SK-N-SH treated with all-trans-retinoic acid at 6 μM for 48 hours (cell line): ENCODE measurements around the gene CDH22.

Experiments used
- ATAC-seq: fragments of 200-7000 bp; cut with Tn5 transposase; 3 replicates; pipeline ENCODE4 v1.9.1; 2020; ENCODE audit warnings: mild to moderate bottlenecking, moderate library complexity
- ARNTL ChIP-seq: fragments of 450-650 bp; formaldehyde crosslinking; IDR thresholded peaks from 2 replicates; pipeline ENCODE4 v1.5.0; 2020; ENCODE audit warnings: low read depth, mild to moderate bottlenecking, moderate library complexity, borderline replicate concordance
- BACH2 ChIP-seq: fragments of 250-450 bp; sonication (Bioruptor Pico); IDR thresholded peaks from 2 replicates; pipeline ENCODE4 v1.9.0; 2021; ENCODE audit warnings: mild to moderate bottlenecking, borderline replicate concordance
- CSDC2 ChIP-seq: fragments of 250-450 bp; sonication (Bioruptor Pico); IDR thresholded peaks from 2 replicates; pipeline ENCODE4 v1.5.0; 2020; ENCODE audit warnings: mild to moderate bottlenecking, moderate library complexity
- ESRRG ChIP-seq: fragments of 250-450 bp; sonication (Bioruptor Pico); IDR thresholded peaks from 2 replicates; pipeline ENCODE4 v1.6.1; 2021; ENCODE audit warnings: mild to moderate bottlenecking
- GLIS3 ChIP-seq: fragments of 250-450 bp; sonication (Bioruptor Pico); IDR thresholded peaks from 2 replicates; pipeline ENCODE4 v1.5.0; 2020; ENCODE audit warnings: mild to moderate bottlenecking, moderate library complexity
- ISL1 ChIP-seq: fragments of 250-450 bp; sonication (Bioruptor Pico); IDR thresholded peaks from 2 replicates; pipeline ENCODE4 v2.1.2; 2022; ENCODE audit warnings: mild to moderate bottlenecking, moderate library complexity
- OSR1 ChIP-seq: fragments of 250-450 bp; sonication (Bioruptor Pico); IDR thresholded peaks from 2 replicates; pipeline ENCODE4 v1.8.0; 2022; ENCODE audit warnings: moderate library complexity, mild to moderate bottlenecking, inconsistent platforms
- RARB ChIP-seq: fragments of 250-450 bp; sonication (Bioruptor Pico); IDR thresholded peaks from 2 replicates; pipeline ENCODE4 v1.8.0; 2021; ENCODE audit warnings: mild to moderate bottlenecking, moderate library complexity
- SNAI2 ChIP-seq: fragments of 250-450 bp; sonication (Bioruptor Pico); IDR thresholded peaks from 2 replicates; pipeline ENCODE4 v1.5.0; 2020; ENCODE audit warnings: mild to moderate bottlenecking, moderate library complexity
- TCF4 ChIP-seq: fragments of 250-450 bp; sonication (Bioruptor Pico); IDR thresholded peaks from 2 replicates; pipeline ENCODE4 v1.8.0; 2021; ENCODE audit warnings: mild to moderate bottlenecking, moderate library complexity, borderline replicate concordance
- TOX ChIP-seq: fragments of 250-450 bp; sonication (Bioruptor Pico); IDR thresholded peaks from 2 replicates; pipeline ENCODE4 v1.8.0; 2021; ENCODE audit warnings: mild to moderate bottlenecking, moderate library complexity, borderline replicate concordance
- ZC3H10 ChIP-seq: fragments of 250-450 bp; sonication (Bioruptor Pico); IDR thresholded peaks from 2 replicates; pipeline ENCODE4 v1.5.1; 2021; ENCODE audit warnings: mild to moderate bottlenecking, moderate library complexity
- ZFP30 ChIP-seq: fragments of 450-650 bp; formaldehyde crosslinking; IDR thresholded peaks from 2 replicates; pipeline ENCODE4 v1.5.0; 2022; ENCODE audit warnings: mild to moderate bottlenecking, moderate library complexity
- ZNF565 ChIP-seq: fragments of 450-650 bp; formaldehyde crosslinking; conservative IDR thresholded peaks from 2 replicates; pipeline ENCODE4 v1.5.0; 2020; ENCODE audit warnings: low read depth, mild to moderate bottlenecking, moderate library complexity
- ZNF70 ChIP-seq: fragments of 450-650 bp; formaldehyde crosslinking; IDR thresholded peaks from 2 replicates; pipeline ENCODE4 v1.5.0; 2020; ENCODE audit warnings: mild to moderate bottlenecking, moderate library complexity
- ZNF8 ChIP-seq: fragments of 450-650 bp; formaldehyde crosslinking; IDR thresholded peaks from 2 replicates; pipeline ENCODE4 v1.5.0; 2020; ENCODE audit warnings: mild to moderate bottlenecking, moderate library complexity
- TF ChIP-seq, protein P1 (sequence below): fragments of 250-450 bp; sonication (Bioruptor Pico); IDR thresholded peaks from 2 replicates; pipeline ENCODE4 v1.8.0; 2020; ENCODE audit warnings: mild to moderate bottlenecking, moderate library complexity, borderline replicate concordance
- TF ChIP-seq, protein P2 (sequence below): fragments of 250-450 bp; sonication (Bioruptor Pico); IDR thresholded peaks from 2 replicates; pipeline ENCODE4 v1.5.1; 2020; ENCODE audit warnings: low read depth, mild to moderate bottlenecking, moderate library complexity
- TF ChIP-seq, protein P3 (sequence below): fragments of 250-450 bp; sonication (Bioruptor Pico); IDR thresholded peaks from 2 replicates; pipeline ENCODE4 v1.8.0; 2021; ENCODE audit warnings: low read depth, mild to moderate bottlenecking, moderate library complexity, borderline replicate concordance
- TF ChIP-seq, protein P4 (sequence below): fragments of 250-450 bp; sonication (Bioruptor Pico); IDR thresholded peaks from 2 replicates; pipeline ENCODE4 v1.5.1; 2021; ENCODE audit warnings: mild to moderate bottlenecking, moderate library complexity
- TF ChIP-seq, protein P5 (sequence below): fragments of 250-450 bp; sonication (Bioruptor Pico); IDR thresholded peaks from 2 replicates; pipeline ENCODE4 v1.5.0; 2020; ENCODE audit warnings: mild to moderate bottlenecking, moderate library complexity

Gene CDH22

DNA sequence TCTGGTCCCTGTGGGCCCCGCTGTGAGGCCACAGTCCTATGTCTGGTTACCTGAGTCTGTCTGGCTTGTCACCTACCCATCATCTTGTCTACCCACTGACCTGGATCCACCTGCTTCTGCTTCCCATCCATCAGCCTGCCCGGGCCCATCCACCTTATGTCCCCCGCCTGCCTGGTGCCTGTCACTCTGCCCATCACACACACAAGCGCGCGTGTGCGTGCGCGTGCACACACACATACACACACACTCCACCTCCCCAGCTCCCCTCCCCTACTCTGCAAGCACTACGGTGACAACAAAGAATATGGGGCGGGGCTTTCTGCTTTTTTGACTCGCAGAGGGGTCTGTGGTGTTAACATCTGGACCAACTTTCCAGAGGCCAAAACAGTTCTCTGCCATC, 8.0 kb downstream of the CDH22 start:
- TF ChIP-seq, protein P1, sequence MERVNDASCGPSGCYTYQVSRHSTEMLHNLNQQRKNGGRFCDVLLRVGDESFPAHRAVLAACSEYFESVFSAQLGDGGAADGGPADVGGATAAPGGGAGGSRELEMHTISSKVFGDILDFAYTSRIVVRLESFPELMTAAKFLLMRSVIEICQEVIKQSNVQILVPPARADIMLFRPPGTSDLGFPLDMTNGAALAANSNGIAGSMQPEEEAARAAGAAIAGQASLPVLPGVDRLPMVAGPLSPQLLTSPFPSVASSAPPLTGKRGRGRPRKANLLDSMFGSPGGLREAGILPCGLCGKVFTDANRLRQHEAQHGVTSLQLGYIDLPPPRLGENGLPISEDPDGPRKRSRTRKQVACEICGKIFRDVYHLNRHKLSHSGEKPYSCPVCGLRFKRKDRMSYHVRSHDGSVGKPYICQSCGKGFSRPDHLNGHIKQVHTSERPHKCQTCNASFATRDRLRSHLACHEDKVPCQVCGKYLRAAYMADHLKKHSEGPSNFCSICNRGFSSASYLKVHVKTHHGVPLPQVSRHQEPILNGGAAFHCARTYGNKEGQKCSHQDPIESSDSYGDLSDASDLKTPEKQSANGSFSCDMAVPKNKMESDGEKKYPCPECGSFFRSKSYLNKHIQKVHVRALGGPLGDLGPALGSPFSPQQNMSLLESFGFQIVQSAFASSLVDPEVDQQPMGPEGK (CRISPR knock-in tag) = no peak
- no peak for TF ChIP-seq ZFP30
- TF ChIP-seq, protein P2, sequence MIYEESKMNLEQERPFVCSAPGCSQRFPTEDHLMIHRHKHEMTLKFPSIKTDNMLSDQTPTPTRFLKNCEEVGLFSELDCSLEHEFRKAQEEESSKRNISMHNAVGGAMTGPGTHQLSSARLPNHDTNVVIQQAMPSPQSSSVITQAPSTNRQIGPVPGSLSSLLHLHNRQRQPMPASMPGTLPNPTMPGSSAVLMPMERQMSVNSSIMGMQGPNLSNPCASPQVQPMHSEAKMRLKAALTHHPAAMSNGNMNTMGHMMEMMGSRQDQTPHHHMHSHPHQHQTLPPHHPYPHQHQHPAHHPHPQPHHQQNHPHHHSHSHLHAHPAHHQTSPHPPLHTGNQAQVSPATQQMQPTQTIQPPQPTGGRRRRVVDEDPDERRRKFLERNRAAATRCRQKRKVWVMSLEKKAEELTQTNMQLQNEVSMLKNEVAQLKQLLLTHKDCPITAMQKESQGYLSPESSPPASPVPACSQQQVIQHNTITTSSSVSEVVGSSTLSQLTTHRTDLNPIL (CRISPR knock-in tag) = no peak
- no peak for TF ChIP-seq CSDC2 (CRISPR knock-in tag)
- TF ChIP-seq, protein P3, sequence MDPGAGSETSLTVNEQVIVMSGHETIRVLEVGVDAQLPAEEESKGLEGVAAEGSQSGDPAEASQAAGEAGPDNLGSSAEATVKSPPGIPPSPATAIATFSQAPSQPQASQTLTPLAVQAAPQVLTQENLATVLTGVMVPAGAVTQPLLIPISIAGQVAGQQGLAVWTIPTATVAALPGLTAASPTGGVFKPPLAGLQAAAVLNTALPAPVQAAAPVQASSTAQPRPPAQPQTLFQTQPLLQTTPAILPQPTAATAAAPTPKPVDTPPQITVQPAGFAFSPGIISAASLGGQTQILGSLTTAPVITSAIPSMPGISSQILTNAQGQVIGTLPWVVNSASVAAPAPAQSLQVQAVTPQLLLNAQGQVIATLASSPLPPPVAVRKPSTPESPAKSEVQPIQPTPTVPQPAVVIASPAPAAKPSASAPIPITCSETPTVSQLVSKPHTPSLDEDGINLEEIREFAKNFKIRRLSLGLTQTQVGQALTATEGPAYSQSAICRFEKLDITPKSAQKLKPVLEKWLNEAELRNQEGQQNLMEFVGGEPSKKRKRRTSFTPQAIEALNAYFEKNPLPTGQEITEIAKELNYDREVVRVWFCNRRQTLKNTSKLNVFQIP (CRISPR knock-in tag) = no peak
- TF ChIP-seq ARNTL (CRISPR knock-in tag) = no peak
- no peak for TF ChIP-seq ISL1 (CRISPR knock-in tag)
- no peak for TF ChIP-seq ZNF565 (CRISPR knock-in tag)
- TF ChIP-seq, protein P4, sequence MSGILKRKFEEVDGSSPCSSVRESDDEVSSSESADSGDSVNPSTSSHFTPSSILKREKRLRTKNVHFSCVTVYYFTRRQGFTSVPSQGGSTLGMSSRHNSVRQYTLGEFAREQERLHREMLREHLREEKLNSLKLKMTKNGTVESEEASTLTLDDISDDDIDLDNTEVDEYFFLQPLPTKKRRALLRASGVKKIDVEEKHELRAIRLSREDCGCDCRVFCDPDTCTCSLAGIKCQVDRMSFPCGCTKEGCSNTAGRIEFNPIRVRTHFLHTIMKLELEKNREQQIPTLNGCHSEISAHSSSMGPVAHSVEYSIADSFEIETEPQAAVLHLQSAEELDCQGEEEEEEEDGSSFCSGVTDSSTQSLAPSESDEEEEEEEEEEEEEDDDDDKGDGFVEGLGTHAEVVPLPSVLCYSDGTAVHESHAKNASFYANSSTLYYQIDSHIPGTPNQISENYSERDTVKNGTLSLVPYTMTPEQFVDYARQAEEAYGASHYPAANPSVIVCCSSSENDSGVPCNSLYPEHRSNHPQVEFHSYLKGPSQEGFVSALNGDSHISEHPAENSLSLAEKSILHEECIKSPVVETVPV (CRISPR knock-in tag) = no peak
- TF ChIP-seq ZNF70 (CRISPR knock-in tag) = no peak
- TF ChIP-seq GLIS3 (CRISPR knock-in tag) = no peak
- TF ChIP-seq ESRRG (CRISPR knock-in tag) = no peak
- TF ChIP-seq SNAI2 (CRISPR knock-in tag) = no peak
- TF ChIP-seq TCF4 (CRISPR knock-in tag) = no peak
- no peak for TF ChIP-seq ZC3H10 (CRISPR knock-in tag)

DNA sequence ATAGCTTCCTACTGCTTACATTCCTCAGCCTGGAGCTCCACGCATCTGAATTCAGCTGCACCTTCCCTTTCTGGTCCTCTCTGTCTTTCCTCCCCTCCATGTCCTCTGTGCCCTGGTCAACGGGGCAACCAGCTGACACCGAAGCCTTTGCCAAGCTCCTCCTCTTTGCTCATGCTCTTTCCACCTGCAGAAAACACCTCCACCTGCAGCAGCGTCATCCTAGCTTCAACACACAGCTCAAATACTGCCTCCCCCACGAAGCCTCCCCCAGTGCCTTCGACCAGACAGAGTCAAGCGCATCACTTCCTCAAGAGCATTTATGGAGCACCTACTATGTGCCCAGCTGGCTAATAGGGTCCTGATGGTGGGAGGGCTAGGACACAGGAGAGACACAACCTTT, 9.2 kb downstream of the CDH22 start:
- ATAC-seq = no peak
- TF ChIP-seq, protein P3 (CRISPR knock-in tag) = no peak
- TF ChIP-seq, all 23 proteins: peak for 0

More for the DNA sequence above, 8.0 kb downstream of the CDH22 start:
- no peak for ATAC-seq

DNA sequence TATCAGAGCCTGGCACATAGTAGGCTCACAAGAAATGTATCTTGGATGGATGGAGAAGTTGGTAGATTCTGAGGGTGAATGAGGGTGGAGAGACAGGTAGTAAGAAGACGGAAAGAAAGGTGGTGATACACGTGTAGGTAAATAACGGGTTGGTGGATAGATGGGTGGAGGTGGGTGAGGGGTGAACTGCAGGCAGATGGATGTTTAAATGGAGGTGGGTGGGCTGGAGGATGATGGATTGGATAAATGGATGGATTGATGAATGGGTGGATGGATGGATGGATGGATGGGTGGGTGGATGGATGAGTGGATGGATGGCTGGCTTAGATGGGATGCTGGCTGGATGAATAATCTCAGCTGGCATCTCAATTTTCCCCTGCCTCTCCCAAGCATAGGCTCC, 9.9 kb downstream of the CDH22 start:
- no peak for ATAC-seq
- TF ChIP-seq TCF4 (CRISPR knock-in tag) (no peak), ZNF8 (CRISPR knock-in tag) (no peak), TOX (no peak), ZNF70 (CRISPR knock-in tag) (no peak), OSR1 (CRISPR knock-in tag) (no peak), RARB (CRISPR knock-in tag) (no peak), CSDC2 (CRISPR knock-in tag) (no peak), BACH2 (CRISPR knock-in tag) (no peak), ARNTL (CRISPR knock-in tag) (no peak), SNAI2 (CRISPR knock-in tag) (no peak)
- TF ChIP-seq, protein P5, sequence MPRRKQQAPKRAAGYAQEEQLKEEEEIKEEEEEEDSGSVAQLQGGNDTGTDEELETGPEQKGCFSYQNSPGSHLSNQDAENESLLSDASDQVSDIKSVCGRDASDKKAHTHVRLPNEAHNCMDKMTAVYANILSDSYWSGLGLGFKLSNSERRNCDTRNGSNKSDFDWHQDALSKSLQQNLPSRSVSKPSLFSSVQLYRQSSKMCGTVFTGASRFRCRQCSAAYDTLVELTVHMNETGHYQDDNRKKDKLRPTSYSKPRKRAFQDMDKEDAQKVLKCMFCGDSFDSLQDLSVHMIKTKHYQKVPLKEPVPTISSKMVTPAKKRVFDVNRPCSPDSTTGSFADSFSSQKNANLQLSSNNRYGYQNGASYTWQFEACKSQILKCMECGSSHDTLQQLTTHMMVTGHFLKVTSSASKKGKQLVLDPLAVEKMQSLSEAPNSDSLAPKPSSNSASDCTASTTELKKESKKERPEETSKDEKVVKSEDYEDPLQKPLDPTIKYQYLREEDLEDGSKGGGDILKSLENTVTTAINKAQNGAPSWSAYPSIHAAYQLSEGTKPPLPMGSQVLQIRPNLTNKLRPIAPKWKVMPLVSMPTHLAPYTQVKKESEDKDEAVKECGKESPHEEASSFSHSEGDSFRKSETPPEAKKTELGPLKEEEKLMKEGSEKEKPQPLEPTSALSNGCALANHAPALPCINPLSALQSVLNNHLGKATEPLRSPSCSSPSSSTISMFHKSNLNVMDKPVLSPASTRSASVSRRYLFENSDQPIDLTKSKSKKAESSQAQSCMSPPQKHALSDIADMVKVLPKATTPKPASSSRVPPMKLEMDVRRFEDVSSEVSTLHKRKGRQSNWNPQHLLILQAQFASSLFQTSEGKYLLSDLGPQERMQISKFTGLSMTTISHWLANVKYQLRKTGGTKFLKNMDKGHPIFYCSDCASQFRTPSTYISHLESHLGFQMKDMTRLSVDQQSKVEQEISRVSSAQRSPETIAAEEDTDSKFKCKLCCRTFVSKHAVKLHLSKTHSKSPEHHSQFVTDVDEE = no peak
- TF ChIP-seq, protein P2 (CRISPR knock-in tag) = no peak
- TF ChIP-seq, protein P3 (CRISPR knock-in tag) = no peak
- TF ChIP-seq, protein P4 (CRISPR knock-in tag) = no peak
